Measurements from ENCODE around the gene JAZF1. TPM values are rescaled to one million over a fixed set of nuclear protein-coding genes. Genes with fewer than 3 reads are reported as not detected.

Gene JAZF1
- total and polyA plus RNA-seq, 4 donors: 5.2 to 16.5 (median 10.7) TPM

- 86 to 89% methylated on average over 2 of the region's 2 CpGs for WGBS, 2 donors
- Histone ChIP-seq H3K36me3 (ENCODE audit: control insufficient read depth in 4 of 4, insufficient read depth in 4 of 4, low read length in 4 of 4) (no peaks in the 10 kb centered on the region), H3K27me3 (ENCODE audit: control insufficient read depth in 3 of 3, insufficient read depth in 3 of 3, low read length in 2 of 3) (peaks cover 0 to 4% (median 0%) of the 10 kb centered on the region in 3 donors), H3K27ac (ENCODE audit: low read depth in 1 of 2, low read length in 1 of 2) (no peak overlapping the region), H3K4me3 (no peak overlapping the region), H3K9ac (ENCODE audit: insufficient read depth in 1 of 2, low read length in 2 of 2) (no peak overlapping the region), H3K4me1 (ENCODE audit: control insufficient read depth in 5 of 5, insufficient read depth in 5 of 5, low read length in 5 of 5) (no peaks in the 10 kb centered on the region), H3K9me3 (ENCODE audit: control insufficient read depth in 4 of 4, insufficient read depth in 3 of 4, low read length in 3 of 4) (no peaks in the 10 kb centered on the region)
- TF ChIP-seq CTCF (IDR thresholded peaks at IDR 0.05; ENCODE audit: control extremely low read depth, extremely low read depth): no peak
- DNase-seq (no peak), ATAC-seq (ENCODE audit: insufficient read depth, low FRiP score) (no peak)
Measured at GRCh38 chr7:28208506-28208905, 27.9 kb upstream of the JAZF1 start.

- no peaks in the 10 kb centered on the region for H3K36me3 ChIP-seq (ENCODE audit: control insufficient read depth in 4 of 4, insufficient read depth in 4 of 4, low read length in 4 of 4)
- H3K4me1 ChIP-seq (ENCODE audit: control insufficient read depth in 5 of 5, insufficient read depth in 5 of 5, low read length in 5 of 5): no peaks in the 10 kb centered on the region
- ATAC-seq (ENCODE audit: insufficient read depth, low FRiP score) (no peak), DNase-seq (no peak)
- no peak overlapping the region for H3K27ac ChIP-seq (ENCODE audit: low read depth in 1 of 2, low read length in 1 of 2)
- H3K4me3 ChIP-seq: no peak overlapping the region
- WGBS, 2 donors: 86 to 90% methylated on average over 1 of the region's 1 CpG
- no peak overlapping the region for H3K9ac ChIP-seq (ENCODE audit: insufficient read depth in 1 of 2, low read length in 2 of 2)
- no peaks in the 10 kb centered on the region for H3K9me3 ChIP-seq (ENCODE audit: control insufficient read depth in 4 of 4, insufficient read depth in 3 of 4, low read length in 3 of 4)
- H3K27me3 ChIP-seq (ENCODE audit: control insufficient read depth in 3 of 3, insufficient read depth in 3 of 3, low read length in 2 of 3): peaks cover 0 to 4% (median 0%) of the 10 kb centered on the region in 3 donors
- TF ChIP-seq CTCF (IDR thresholded peaks at IDR 0.05; ENCODE audit: control extremely low read depth, extremely low read depth): no peak
Measured at GRCh38 chr7:28207486-28208158, 27.0 kb upstream of the JAZF1 start.

GRCh38 chr7:28205506-28205905 lies 24.9 kb upstream of the JAZF1 start:
- H3K36me3 ChIP-seq (ENCODE audit: control insufficient read depth in 4 of 4, insufficient read depth in 4 of 4, low read length in 4 of 4): no peaks in the 10 kb centered on the region
- H3K4me1 ChIP-seq (ENCODE audit: control insufficient read depth in 5 of 5, insufficient read depth in 5 of 5, low read length in 5 of 5): no peaks in the 10 kb centered on the region
- H3K4me3 ChIP-seq: no peak overlapping the region
- DNase-seq: no peak
- no peak overlapping the region for H3K9ac ChIP-seq (ENCODE audit: insufficient read depth in 1 of 2, low read length in 2 of 2)
- H3K27ac ChIP-seq (ENCODE audit: low read depth in 1 of 2, low read length in 1 of 2): no peak overlapping the region
- 89 to 90% methylated on average over 3 of the region's 3 CpGs for WGBS, 2 donors
- H3K9me3 ChIP-seq (ENCODE audit: control insufficient read depth in 4 of 4, insufficient read depth in 3 of 4, low read length in 3 of 4): no peaks in the 10 kb centered on the region
- TF ChIP-seq CTCF (IDR thresholded peaks at IDR 0.05; ENCODE audit: control extremely low read depth, extremely low read depth): no peak
- peaks cover 0 to 4% (median 0%) of the 10 kb centered on the region in 3 donors for H3K27me3 ChIP-seq (ENCODE audit: control insufficient read depth in 3 of 3, insufficient read depth in 3 of 3, low read length in 2 of 3)
- no peak for ATAC-seq (ENCODE audit: insufficient read depth, low FRiP score)

Data from lung (tissue), 12 donors.